ENCODE measurements around the gene SGCA. TPM values are rescaled to one million over a fixed set of nuclear protein-coding genes. Genes with fewer than 3 reads are reported as not detected.

Gene SGCA
- total and polyA plus RNA-seq, 10 of the 15 experiments (the other 5 are each of a cell fraction or from before 2014, with no cell fraction given): 0.13 to 2.2 (median 0.50) TPM; not detected in 2

DNA sequence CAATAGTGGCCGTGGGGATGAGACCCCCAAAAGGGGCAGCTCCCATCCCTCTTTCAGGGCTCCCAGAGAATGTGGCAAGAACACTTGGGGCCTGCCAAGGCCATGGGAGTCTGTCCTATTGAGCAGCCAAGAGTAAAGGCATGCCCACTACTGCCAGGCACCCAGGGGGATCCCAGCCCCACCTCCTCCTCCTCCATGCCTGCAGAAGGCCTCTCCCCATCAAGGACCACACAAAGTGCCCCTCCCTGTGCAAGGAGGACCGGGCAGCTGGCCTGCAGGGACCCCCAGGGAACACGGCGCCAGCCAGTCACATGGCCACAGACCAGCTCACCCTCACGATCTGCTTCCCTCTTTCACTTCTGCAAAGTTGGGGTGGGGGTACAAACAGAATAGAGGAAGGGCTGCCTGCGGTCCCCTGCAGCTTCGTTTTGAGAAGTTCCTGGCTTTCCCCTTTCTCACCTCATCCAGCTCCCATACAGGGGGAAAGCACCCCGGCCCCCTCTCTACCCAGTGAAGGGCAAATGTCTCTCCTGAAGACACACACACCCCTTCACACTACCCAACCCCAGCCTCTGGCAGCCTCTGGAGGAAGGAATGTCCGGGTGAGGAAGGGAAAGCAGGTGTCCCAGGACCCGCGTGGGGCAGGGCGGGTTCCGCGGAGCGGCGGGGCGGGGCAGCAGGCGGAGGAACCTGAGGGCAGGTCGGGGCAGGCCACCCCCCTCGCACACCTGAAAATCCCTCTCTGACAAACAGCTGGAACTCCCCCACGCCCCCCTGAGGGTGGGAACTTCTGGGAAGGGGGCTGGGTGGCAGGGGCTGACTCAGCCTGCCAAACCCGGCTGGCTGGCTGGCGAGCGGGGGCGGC lies 17.3 kb upstream of the SGCA start (continued):
- peak; percentile 84; the same call in 1 of the 2 replicates for TF ChIP-seq PAX5 (IDR thresholded peaks at IDR 0.05; ENCODE audit: borderline replicate concordance, low read depth, low read length)
- peak; percentile 68; the same call in 1 of the 2 replicates for TF ChIP-seq BMI1 (IDR thresholded peaks at IDR 0.05; ENCODE audit: borderline replicate concordance)
- TF ChIP-seq RB1 (IDR thresholded peaks at IDR 0.05; ENCODE audit: borderline replicate concordance): 0 out of 2 replicates have a peak, but pooled peaks have one; percentile 35
- TF ChIP-seq SREBF2 (IDR thresholded peaks at IDR 0.05; ENCODE audit: low read length): no peak
- TF ChIP-seq ZBED1 (IDR thresholded peaks at IDR 0.05; ENCODE audit: borderline replicate concordance): 0 out of 2 replicates have a peak, but pooled peaks have one; percentile 54
- TF ChIP-seq IKZF2 (IDR thresholded peaks at IDR 0.05): peak; percentile 99
- TF ChIP-seq NFIC (IDR thresholded peaks at IDR 0.05; ENCODE audit: low read depth, low read length): no peak
- no peak for TF ChIP-seq MYC (IDR thresholded peaks at IDR 0.05; ENCODE audit: insufficient read depth, insufficient read length, insufficient replicate concordance, low read length, severe bottlenecking)
- TF ChIP-seq, protein P1, sequence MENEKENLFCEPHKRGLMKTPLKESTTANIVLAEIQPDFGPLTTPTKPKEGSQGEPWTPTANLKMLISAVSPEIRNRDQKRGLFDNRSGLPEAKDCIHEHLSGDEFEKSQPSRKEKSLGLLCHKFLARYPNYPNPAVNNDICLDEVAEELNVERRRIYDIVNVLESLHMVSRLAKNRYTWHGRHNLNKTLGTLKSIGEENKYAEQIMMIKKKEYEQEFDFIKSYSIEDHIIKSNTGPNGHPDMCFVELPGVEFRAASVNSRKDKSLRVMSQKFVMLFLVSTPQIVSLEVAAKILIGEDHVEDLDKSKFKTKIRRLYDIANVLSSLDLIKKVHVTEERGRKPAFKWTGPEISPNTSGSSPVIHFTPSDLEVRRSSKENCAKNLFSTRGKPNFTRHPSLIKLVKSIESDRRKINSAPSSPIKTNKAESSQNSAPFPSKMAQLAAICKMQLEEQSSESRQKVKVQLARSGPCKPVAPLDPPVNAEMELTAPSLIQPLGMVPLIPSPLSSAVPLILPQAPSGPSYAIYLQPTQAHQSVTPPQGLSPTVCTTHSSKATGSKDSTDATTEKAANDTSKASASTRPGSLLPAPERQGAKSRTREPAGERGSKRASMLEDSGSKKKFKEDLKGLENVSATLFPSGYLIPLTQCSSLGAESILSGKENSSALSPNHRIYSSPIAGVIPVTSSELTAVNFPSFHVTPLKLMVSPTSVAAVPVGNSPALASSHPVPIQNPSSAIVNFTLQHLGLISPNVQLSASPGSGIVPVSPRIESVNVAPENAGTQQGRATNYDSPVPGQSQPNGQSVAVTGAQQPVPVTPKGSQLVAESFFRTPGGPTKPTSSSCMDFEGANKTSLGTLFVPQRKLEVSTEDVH (IDR thresholded peaks at IDR 0.05; ENCODE audit: low read depth, partially characterized antibody): peak; percentile 24
- TF ChIP-seq GATAD2B (conservative IDR thresholded peaks at IDR 0.05; ENCODE audit: low read depth): peak; percentile 97
- TF ChIP-seq IRF4 (IDR thresholded peaks at IDR 0.05; ENCODE audit: low read depth, low read length): peak; percentile 90
- TF ChIP-seq ATF7 (IDR thresholded peaks at IDR 0.05; ENCODE audit: low read depth): peak; percentile 77
- TF ChIP-seq FOXK2 (IDR thresholded peaks at IDR 0.05): no peak

Data from GM12878 (cell line).